ENCODE measurements around the gene GATAD2A.

DNA sequence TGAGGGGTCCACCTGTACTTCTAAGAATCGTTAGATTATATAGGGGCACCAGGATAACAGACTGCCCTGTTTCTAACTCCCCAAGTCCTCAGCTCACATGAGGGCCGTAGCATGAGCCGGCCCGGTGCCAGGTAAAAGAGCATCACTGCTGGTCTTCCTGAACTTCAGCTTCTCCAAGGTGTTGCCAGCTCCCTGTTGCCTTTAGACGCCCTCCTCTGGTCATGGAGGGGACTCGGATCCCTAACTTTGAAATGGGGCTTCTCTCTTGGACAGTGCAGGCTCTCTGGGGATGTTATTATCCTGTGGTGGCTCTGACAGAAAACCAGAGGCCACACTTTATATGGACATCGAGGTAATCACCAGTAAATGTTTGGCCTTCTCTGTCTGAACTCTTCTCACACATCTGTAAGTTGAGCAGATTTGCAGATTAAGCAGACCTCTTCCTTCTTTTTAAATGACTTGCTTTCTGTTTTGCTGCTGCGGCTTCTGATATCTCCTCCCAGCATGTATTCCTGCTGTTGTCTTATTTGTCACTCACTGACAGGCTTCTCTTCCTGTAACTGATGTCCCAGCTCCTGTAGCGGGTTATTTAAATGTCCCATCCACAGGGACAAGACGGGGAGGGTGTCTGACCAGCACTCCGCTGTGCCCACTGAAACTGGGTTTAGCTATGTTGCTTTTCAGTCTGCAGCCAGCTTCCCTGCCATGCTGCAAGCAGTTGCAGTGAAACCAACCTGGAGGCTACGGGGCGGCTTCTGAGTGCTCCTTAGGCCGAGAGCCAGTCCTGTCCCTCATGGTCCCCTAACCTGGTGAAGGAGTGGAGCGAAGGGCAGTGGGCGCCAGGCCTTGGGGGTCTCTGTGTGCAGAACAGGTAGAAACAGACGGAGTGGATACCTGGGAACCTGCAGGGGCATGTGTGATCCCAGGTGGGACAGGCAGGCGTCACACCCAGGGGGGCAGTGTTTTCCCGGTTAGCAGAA, 70.7 kb downstream of the GATAD2A start:
- TF ChIP-seq ZNF274 (IDR thresholded peaks at IDR 0.05; ENCODE audit: low read depth, low read length) (no peak), YY1 (IDR thresholded peaks at IDR 0.05; ENCODE audit: insufficient read depth, insufficient read length) (no peak), SUZ12 (IDR thresholded peaks at IDR 0.05; ENCODE audit: extremely low read depth, insufficient read depth, insufficient read length) (no peak)

Data from NT2/D1 (cell line).